K562 treated with DMSO at 1 percent for 24 hours (cell line): Measurements from ENCODE around the gene ZFP90. TPM values are rescaled to one million over a fixed set of nuclear protein-coding genes. Genes with fewer than 3 reads are reported as not detected.

Experiments
- total RNA-seq: library from RNA; unstranded; fragments of 300-600 nt; gene quantifications from 2 replicates; pipeline ENCODE4 v1.2.3, GENCODE V29; 2022; ENCODE audit warnings: low read depth; ENCODE audit not compliant: insufficient read depth

Gene ZFP90
- 8.6 and 9.6 TPM in 2 replicates for total RNA-seq

DNA sequence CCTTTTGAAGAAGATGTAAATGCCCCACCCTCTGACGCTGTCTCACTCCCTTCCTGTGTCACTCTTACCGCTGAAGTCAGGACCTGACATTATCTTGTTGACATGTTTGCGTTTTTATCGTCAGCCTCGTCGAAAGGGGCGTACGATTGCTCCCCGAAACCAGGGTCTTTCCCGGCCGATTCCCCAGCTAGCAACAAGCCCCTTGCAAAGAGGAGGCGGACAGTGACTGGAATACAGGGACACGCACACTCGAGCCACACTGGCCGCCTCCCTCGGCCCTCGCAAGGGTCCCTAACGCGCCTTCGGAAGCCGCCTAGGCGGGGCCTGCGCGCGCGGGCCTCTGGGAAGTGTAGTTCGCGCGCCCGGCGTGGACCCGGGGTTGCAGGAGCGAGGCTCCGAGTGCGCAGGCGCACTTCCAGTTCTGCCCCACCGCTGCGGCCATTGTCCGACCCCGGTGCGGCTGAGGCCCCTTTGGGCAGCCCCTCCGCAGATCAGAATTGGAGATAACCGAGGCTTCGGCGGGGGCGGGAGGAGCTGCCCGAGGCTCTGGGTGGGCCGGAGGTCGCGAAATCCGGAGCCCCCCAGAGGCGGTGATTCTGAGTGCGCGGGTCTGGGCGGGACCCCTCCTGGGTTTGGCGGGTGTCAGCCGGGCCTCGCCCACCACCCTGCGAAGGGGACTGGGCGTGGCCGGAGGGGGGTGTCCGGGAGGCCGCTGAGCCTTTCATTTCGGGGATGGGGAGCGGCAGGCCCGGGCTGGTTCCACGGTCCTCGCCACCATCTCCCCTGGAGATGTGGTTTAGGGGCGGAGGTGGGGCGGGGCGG is at the start of gene ZFP90:
TSS of gene ZFP90 (plus strand) at position 412 of the 822 bp plus-strand sequence. CDS start 502 bp downstream, outside the sequence.

Other genes starting within 250 kb of the ZFP90 start
- 12.8 and 14.3 TPM in 2 replicates for gene SLC7A6OS, start 228.3 kb upstream of the ZFP90 start, total RNA-seq
- 61.4 and 69.0 TPM in 2 replicates for gene PRMT7, start 228.3 kb upstream of the ZFP90 start, total RNA-seq
- 4.7 and 5.2 TPM in 2 replicates for gene SMPD3, start 90.8 kb upstream of the ZFP90 start, total RNA-seq
- gene CDH3, start 106.0 kb downstream of the ZFP90 start, total RNA-seq = not detected in 2 replicates
- gene CDH1, start 198.0 kb downstream of the ZFP90 start, total RNA-seq = 0.06 TPM in 1 of 2 replicates, not detected in the other